ENCODE results near the gene CST4. TPM values are rescaled to one million over a fixed set of nuclear protein-coding genes. Genes with fewer than 3 reads are reported as not detected.

CST4 gene
- total RNA-seq, 1 donor from 2014 or later: not detected

DNA sequence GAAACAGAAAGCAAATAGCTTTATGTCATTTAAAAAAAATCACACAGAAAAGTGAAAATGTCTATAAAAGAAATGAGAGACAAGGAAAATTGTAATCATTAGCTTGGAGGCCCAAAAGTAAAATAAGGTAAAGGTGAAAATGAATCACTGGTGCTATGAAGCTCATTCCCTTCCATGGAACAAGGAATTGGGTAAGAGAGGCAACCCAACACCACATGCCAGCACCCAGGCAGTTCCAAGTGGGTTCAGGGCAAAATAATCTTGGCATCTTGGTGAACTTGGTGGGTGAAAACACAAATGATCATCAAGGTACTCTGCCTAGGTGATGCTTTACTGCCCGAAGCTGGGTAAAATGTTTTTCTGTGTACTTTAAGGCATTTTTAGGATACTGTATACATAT is 16.7 kb downstream of the CST4 start:
- H3K4me3 ChIP-seq (ENCODE audit: insufficient read depth, low read depth, low read length): no peak overlapping the region
- DNase-seq (ENCODE audit: low read depth): no peak

DNA sequence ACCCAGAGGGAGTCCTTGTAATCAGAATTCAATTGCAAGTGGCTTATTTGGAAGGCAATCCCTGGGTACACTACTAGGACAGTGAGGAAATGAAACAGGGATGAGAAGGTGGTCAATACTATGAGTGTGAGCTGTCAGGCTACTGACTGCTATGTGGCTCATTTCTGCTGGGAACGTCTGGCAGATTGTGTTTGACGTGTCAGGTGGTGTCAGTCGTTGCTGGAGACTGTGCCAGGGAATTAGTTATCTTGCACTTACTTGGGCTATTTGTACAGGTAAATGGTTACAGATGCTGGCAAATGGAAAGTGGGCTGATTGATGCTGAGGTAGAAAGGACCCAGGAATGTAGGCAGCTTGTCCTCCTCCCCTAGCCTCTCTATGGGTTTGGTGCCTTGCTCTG is 17.4 kb downstream of the CST4 start:
- no peak overlapping the region for H2AFZ ChIP-seq (ENCODE audit: low read depth, low read length)
- no peaks in the 10 kb centered on the region for H3K36me3 ChIP-seq (ENCODE audit: insufficient read depth, low read length)
- H3K4me2 ChIP-seq (ENCODE audit: low read length): no peak overlapping the region
- no peak overlapping the region for H3K4me3 ChIP-seq (ENCODE audit: insufficient read depth, low read depth, low read length)
- H3K4me1 Mint-ChIP-seq (ENCODE audit: low read depth, unreplicated experiment): peaks cover 1% of the 10 kb centered on the region
- H3K4me1 ChIP-seq (ENCODE audit: insufficient read depth, low read length): no peaks in the 10 kb centered on the region
- H3K27ac Mint-ChIP-seq (ENCODE audit: unreplicated experiment): no peak overlapping the region
- no peaks in the 10 kb centered on the region for H3K27me3 ChIP-seq (ENCODE audit: insufficient read depth, low read length)
- TF ChIP-seq, protein P1, sequence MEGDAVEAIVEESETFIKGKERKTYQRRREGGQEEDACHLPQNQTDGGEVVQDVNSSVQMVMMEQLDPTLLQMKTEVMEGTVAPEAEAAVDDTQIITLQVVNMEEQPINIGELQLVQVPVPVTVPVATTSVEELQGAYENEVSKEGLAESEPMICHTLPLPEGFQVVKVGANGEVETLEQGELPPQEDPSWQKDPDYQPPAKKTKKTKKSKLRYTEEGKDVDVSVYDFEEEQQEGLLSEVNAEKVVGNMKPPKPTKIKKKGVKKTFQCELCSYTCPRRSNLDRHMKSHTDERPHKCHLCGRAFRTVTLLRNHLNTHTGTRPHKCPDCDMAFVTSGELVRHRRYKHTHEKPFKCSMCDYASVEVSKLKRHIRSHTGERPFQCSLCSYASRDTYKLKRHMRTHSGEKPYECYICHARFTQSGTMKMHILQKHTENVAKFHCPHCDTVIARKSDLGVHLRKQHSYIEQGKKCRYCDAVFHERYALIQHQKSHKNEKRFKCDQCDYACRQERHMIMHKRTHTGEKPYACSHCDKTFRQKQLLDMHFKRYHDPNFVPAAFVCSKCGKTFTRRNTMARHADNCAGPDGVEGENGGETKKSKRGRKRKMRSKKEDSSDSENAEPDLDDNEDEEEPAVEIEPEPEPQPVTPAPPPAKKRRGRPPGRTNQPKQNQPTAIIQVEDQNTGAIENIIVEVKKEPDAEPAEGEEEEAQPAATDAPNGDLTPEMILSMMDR (IDR thresholded peaks at IDR 0.05; ENCODE audit: insufficient read depth, low read depth, low read length): no peak
- no peak for TF ChIP-seq EZH2 (IDR thresholded peaks at IDR 0.05; ENCODE audit: insufficient read depth, low read length)
- DNase-seq (ENCODE audit: low read depth) (no peak), FAIRE-seq (no peak)
- H3K79me2 ChIP-seq (ENCODE audit: insufficient read depth, low read length): no peaks in the 10 kb centered on the region
- no peaks in the 10 kb centered on the region for H3K9me3 ChIP-seq (ENCODE audit: insufficient read depth, low read depth, low read length)
- H4K20me1 ChIP-seq (ENCODE audit: insufficient read depth, low read length): no peaks in the 10 kb centered on the region
- H3K27ac ChIP-seq (ENCODE audit: low read depth, low read length): no peak overlapping the region
- no peak overlapping the region for H3K4me3 Mint-ChIP-seq (ENCODE audit: unreplicated experiment)
- no peaks in the 10 kb centered on the region for H3K36me3 Mint-ChIP-seq (ENCODE audit: low read depth, unreplicated experiment)
- no peaks in the 10 kb centered on the region for H3K9me3 Mint-ChIP-seq (ENCODE audit: unreplicated experiment)
- no peaks in the 10 kb centered on the region for H3K27me3 Mint-ChIP-seq (ENCODE audit: low read depth, unreplicated experiment)
- no peak overlapping the region for H3K9ac ChIP-seq (ENCODE audit: low read length)

More for the DNA sequence above, 16.7 kb downstream of the CST4 start:
- no peak for FAIRE-seq
- Histone ChIP-seq H3K79me2 (ENCODE audit: insufficient read depth, low read length) (no peaks in the 10 kb centered on the region), H3K9ac (ENCODE audit: low read length) (no peak overlapping the region), H2AFZ (ENCODE audit: low read depth, low read length) (no peak overlapping the region), H3K27me3 (ENCODE audit: insufficient read depth, low read length) (no peaks in the 10 kb centered on the region), H3K36me3 (ENCODE audit: insufficient read depth, low read length) (no peaks in the 10 kb centered on the region), H3K4me1 (ENCODE audit: insufficient read depth, low read length) (no peaks in the 10 kb centered on the region), H3K4me2 (ENCODE audit: low read length) (no peak overlapping the region), H3K9me3 (ENCODE audit: insufficient read depth, low read depth, low read length) (no peaks in the 10 kb centered on the region), H4K20me1 (ENCODE audit: insufficient read depth, low read length) (no peaks in the 10 kb centered on the region), H3K27ac (ENCODE audit: low read depth, low read length) (no peak overlapping the region)
- Mint-ChIP-seq H3K27ac (ENCODE audit: unreplicated experiment) (no peak overlapping the region), H3K4me1 (ENCODE audit: low read depth, unreplicated experiment) (no peaks in the 10 kb centered on the region), H3K4me3 (ENCODE audit: unreplicated experiment) (no peak overlapping the region), H3K36me3 (ENCODE audit: low read depth, unreplicated experiment) (no peaks in the 10 kb centered on the region), H3K27me3 (ENCODE audit: low read depth, unreplicated experiment) (no peaks in the 10 kb centered on the region), H3K9me3 (ENCODE audit: unreplicated experiment) (no peaks in the 10 kb centered on the region)
- TF ChIP-seq EZH2 (IDR thresholded peaks at IDR 0.05; ENCODE audit: insufficient read depth, low read length): no peak
- TF ChIP-seq, protein P1 (IDR thresholded peaks at IDR 0.05; ENCODE audit: insufficient read depth, low read depth, low read length): no peak

DNA sequence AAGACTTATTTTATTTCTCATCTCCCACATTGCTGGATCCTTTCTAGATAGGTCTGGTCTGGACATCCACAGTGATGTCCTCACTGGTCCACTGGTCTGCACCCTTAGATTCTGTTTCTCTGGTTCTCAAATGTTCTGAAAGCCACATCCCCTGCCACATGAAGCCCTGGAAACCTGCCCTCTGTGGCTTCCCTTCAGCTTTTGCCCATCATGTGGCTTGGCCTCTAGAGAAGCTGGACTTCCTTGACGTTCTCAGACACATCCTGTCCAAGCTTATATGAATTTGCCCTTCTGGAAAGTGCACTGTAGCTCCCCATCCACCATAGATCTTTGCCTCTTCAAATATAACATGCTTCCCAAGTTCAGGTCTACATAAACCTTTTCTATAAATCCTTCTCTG is 18.5 kb downstream of the CST4 start:
- no peak overlapping the region for H3K9ac ChIP-seq (ENCODE audit: low read length)
- H3K27ac ChIP-seq (ENCODE audit: low read depth, low read length): no peak overlapping the region
- TF ChIP-seq EZH2 (IDR thresholded peaks at IDR 0.05; ENCODE audit: insufficient read depth, low read length): no peak
- TF ChIP-seq, protein P1 (IDR thresholded peaks at IDR 0.05; ENCODE audit: insufficient read depth, low read depth, low read length): no peak
- H3K4me1 ChIP-seq (ENCODE audit: insufficient read depth, low read length): no peaks in the 10 kb centered on the region
- Mint-ChIP-seq H3K9me3 (ENCODE audit: unreplicated experiment) (no peaks in the 10 kb centered on the region), H3K36me3 (ENCODE audit: low read depth, unreplicated experiment) (no peaks in the 10 kb centered on the region), H3K4me3 (ENCODE audit: unreplicated experiment) (no peak overlapping the region), H3K4me1 (ENCODE audit: low read depth, unreplicated experiment) (peaks cover 4% of the 10 kb centered on the region), H3K27ac (ENCODE audit: unreplicated experiment) (no peak overlapping the region), H3K27me3 (ENCODE audit: low read depth, unreplicated experiment) (no peaks in the 10 kb centered on the region)
- FAIRE-seq: no peak
- no peaks in the 10 kb centered on the region for H3K9me3 ChIP-seq (ENCODE audit: insufficient read depth, low read depth, low read length)
- no peak overlapping the region for H3K4me2 ChIP-seq (ENCODE audit: low read length)
- no peaks in the 10 kb centered on the region for H3K79me2 ChIP-seq (ENCODE audit: insufficient read depth, low read length)
- H3K36me3 ChIP-seq (ENCODE audit: insufficient read depth, low read length): no peaks in the 10 kb centered on the region
- H2AFZ ChIP-seq (ENCODE audit: low read depth, low read length): no peak overlapping the region
- no peak overlapping the region for H3K4me3 ChIP-seq (ENCODE audit: insufficient read depth, low read depth, low read length)
- H4K20me1 ChIP-seq (ENCODE audit: insufficient read depth, low read length): no peaks in the 10 kb centered on the region
- DNase-seq (ENCODE audit: low read depth): no peak
- no peaks in the 10 kb centered on the region for H3K27me3 ChIP-seq (ENCODE audit: insufficient read depth, low read length)

All from astrocyte (in vitro differentiated cells and primary cell).